HG03558 (cell line): Measurements from ENCODE around the gene SULT1A3.
"Not testable (repeated sequence)": the region's sequence is repeated elsewhere in the genome, so short reads cannot be mapped to it uniquely, and the experiment has no call there.

ENCODE experiments used
- ATAC-seq: cut with Tn5 transposase; IDR thresholded peaks from one replicate; pipeline ENCODE4 v1.9.1; 2021; ENCODE audit warnings: moderate number of reproducible peaks; ENCODE audit not compliant: unreplicated experiment; ENCODE audit errors: extremely low read depth

The SULT1A3 gene

GRCh38 chr16:30199049-30199448 lies at the start of gene SULT1A3:
TSS of gene SULT1A3 (plus strand) at chr16:30199255. CDS start at chr16:30200729, 1,474 bp downstream.
- not testable (repeated sequence) for ATAC-seq

DNA sequence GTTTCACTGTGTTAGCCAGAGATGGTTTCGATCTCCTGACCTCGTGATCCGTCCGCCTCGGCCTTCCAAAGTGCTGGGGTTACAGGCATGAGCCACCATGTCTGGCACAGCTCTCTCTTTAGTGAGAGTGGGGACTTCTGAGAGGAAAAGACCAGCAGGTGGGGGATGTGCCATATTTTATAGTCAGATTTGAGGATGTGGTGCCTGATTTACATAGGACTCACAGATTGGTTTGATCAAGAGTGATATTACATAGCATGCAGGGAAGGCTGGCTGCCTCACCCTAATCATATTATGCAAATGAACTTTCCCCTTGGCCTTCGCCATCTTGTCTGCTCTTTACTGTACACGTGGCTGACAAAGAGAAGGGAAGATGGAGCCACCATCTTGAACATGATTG lies 48.0 kb upstream of the SULT1A3 start:
- ATAC-seq, result no peak

DNA sequence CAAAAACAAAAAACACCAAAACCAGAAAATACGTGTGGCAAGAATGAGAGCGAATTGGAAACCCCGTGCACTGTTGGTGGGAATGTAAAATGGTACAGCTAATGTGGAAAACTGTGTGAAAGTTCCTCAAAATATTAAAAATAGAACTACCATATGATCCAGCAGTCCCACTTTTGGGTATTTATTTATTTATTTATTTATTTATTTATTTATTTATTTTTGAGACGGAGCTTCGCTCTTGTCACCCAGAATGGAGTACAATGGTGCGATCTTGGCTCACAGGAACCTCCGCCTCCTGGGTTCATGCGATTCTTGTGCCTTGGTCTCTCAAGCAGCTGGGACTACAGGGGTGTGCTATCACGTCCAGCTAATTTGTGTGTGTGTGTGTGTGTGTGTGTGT lies 46.5 kb upstream of the SULT1A3 start:
- no peak for ATAC-seq

DNA sequence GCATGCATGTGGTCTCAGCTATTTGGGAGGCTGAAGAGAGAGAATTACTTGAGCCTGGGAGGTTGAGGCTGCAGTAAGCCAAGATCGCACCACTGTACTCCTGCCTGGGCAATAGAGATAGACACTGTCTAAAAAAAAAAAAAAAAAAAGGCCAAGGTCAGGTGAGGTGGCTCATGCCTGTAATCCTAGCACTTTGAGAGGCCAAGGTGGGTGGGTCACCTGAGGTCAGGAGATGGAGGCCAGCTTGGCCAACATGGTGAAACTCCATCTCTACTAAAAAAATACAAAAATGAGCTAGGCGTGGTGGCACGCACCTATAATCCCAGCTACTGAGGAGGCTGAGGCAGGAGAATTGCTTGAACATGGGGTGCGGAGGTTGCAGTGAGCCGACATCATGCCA lies 43.9 kb upstream of the SULT1A3 start:
- no peak for ATAC-seq

DNA sequence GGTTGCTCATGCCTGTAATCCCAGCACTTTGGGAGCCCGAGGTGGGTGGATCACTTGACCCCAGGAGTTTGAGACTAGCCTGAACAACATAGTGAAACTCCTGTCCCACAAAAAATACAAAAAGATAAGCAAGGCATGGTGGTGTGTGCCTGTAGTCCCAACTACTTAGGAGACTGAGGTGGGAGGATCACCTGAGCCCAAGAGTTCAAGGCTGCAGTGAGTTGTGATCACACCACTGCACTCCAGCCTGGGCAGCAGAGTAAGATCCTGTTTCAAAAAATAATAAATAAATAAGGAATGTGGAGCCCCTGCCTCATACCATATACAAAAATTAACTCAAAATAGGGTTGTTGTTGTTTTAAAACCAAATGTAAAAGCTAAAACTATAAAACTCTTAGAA lies 41.8 kb upstream of the SULT1A3 start:
- no peak for ATAC-seq

DNA sequence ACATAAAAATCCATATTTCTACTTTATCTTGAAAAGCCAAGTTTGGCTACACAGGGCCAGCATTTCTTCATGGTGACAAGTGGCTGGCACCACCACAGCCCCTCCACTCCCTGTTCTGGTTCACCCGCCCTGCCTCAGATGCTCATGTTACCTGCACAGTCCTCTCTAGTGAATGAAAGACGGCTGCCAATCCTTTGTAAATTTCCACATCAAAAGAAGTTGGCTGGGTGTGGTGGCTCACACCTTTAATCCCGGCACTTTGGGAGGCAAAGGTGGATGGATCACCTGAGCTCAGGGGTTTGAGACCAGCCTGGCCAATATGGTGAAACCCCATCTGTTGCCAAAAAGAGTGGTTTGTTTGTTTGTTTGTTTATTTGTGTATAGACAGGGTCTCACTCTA lies 35.5 kb upstream of the SULT1A3 start:
- no peak for ATAC-seq

- no peak for ATAC-seq
Observed at GRCh38 chr16:30166202-30166902, 32.7 kb upstream of the SULT1A3 start.

- not testable (repeated sequence) for ATAC-seq
Observed at GRCh38 chr16:30168746-30169145, 30.3 kb upstream of the SULT1A3 start.

GRCh38 chr16:30169416-30169815 lies 29.6 kb upstream of the SULT1A3 start:
- ATAC-seq, result not testable (repeated sequence)

DNA sequence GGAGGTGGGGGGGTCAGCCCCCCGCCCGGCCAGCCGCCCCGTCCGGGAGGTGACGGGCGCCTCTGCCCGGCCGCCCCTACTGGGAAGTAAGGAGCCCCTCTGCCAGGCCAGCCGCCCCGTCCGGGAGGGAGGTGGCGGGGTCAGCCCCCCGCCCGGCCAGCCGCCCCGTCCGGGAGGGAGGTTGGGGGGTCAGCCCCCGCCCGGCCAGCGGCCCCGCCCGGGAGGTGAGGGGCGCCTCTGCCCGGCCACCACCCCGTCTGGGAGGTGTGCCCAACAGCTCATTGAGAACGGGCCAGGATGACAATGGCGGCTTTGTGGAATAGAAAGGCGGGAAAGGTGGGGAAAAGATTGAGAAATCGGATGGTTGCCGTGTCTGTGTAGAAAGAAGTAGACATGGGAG lies 28.9 kb upstream of the SULT1A3 start:
- not testable (repeated sequence) for ATAC-seq

GRCh38 chr16:30173054-30173453 lies 26.0 kb upstream of the SULT1A3 start:
- ATAC-seq, result no peak

- ATAC-seq, result not testable (repeated sequence)
Observed at GRCh38 chr16:30176876-30177275, 22.2 kb upstream of the SULT1A3 start.

GRCh38 chr16:30179195-30179594 lies 19.9 kb upstream of the SULT1A3 start:
- no peak for ATAC-seq

DNA sequence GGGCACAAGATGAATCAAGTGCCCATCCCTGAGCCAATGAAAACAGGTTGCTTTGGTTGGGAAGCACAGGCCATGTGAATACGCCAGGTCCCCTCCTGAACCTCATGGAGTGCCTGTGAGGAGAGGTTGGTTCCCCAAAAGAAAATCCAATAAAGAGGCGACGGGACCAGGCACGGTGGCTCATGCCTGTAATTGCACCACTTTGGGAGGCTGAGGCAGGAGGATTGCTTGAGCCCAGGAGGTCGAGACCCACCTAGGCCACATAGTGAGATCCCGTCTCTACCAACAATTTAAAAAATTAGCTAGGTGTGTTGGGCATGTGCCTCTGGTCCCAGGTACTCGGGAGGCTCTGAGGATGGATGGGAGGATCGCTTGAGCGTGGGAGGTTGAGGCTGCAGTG lies 19.1 kb upstream of the SULT1A3 start:
- no peak for ATAC-seq

GRCh38 chr16:30180741-30181140 lies 18.3 kb upstream of the SULT1A3 start:
- ATAC-seq, result no peak

GRCh38 chr16:30183233-30184095 lies 15.6 kb upstream of the SULT1A3 start, which contains the start of gene CORO1A:
TSS of gene CORO1A (plus strand) at chr16:30183602. CDS start at chr16:30185210, 1,608 bp downstream.
- no peak for ATAC-seq

GRCh38 chr16:30184096-30184890 lies 14.8 kb upstream of the SULT1A3 start:
- ATAC-seq, result no peak

GRCh38 chr16:30184891-30185682 lies 14.0 kb upstream of the SULT1A3 start:
- ATAC-seq, result no peak

DNA sequence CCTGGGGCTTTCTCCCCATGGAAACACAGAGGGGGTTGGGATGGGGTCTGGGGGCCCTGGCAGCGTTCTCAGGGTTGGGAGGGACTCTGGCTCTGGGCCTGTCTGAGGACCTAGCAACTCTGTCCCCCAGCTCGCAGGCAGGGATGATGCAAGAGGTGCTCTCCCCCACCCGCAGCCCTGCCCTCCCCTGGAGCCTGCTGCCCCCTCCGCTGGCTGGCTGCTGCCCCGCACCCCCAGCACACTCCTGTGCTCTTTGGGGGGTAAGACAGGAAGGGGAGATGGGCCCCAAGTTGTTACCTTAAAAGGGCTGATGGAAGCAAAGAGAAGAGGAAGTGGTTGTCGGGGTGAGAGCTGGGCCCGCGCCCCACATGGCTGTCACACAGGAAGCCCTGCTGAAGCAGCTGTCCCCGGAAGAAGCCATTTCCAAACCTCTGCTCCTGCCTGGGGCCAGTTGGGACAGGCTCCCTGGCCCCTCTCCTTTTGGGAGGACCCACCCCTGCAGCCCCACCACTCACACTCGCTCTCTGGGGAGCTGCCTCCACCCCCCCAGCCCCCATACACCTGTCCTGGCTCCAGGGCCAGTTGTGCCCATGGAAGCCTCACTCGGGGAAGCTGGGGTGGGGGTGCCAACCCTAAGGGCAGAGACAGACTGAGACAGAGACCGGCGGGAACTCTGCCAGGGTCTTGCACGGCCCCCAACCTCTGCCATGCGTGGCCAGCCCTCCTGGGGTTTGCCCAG lies 13.2 kb upstream of the SULT1A3 start:
- no peak for ATAC-seq
